HG03159 (cell line): Measurements from ENCODE around the gene HS1BP3.

Experiments
- ATAC-seq: cut with Tn5 transposase; IDR thresholded peaks from one replicate; pipeline ENCODE4 v1.9.1; 2021; ENCODE audit warnings: mild to moderate bottlenecking, moderate library complexity; ENCODE audit not compliant: unreplicated experiment

HS1BP3 gene

GRCh38 chr2:20620271-20620681 is 30.6 kb downstream of the HS1BP3 start:
- ATAC-seq: no peak

- no peak for ATAC-seq
Observed at GRCh38 chr2:20619624-20620024, 31.3 kb downstream of the HS1BP3 start.

GRCh38 chr2:20618886-20619521 is 31.9 kb downstream of the HS1BP3 start:
- no peak for ATAC-seq

- no peak for ATAC-seq
Observed at GRCh38 chr2:20618468-20618885, 32.4 kb downstream of the HS1BP3 start.

- ATAC-seq: no peak
Observed at GRCh38 chr2:20617892-20618467, 32.9 kb downstream of the HS1BP3 start.

- ATAC-seq: no peak
Observed at GRCh38 chr2:20617081-20617575, 33.8 kb downstream of the HS1BP3 start.

GRCh38 chr2:20616341-20616871 is 34.5 kb downstream of the HS1BP3 start:
- ATAC-seq: no peak

- no peak for ATAC-seq
Observed at GRCh38 chr2:20615466-20616241, 35.2 kb downstream of the HS1BP3 start.

- ATAC-seq: no peak
Observed at GRCh38 chr2:20615068-20615465, 35.8 kb downstream of the HS1BP3 start.

GRCh38 chr2:20614201-20615067 is 36.5 kb downstream of the HS1BP3 start:
- no peak for ATAC-seq

GRCh38 chr2:20612925-20613916 is 37.7 kb downstream of the HS1BP3 start:
- ATAC-seq: no peak

- ATAC-seq: no peak
Observed at GRCh38 chr2:20611844-20612356, 39.0 kb downstream of the HS1BP3 start.

GRCh38 chr2:20611077-20611843 is 39.6 kb downstream of the HS1BP3 start:
- no peak for ATAC-seq

- ATAC-seq: no peak
Observed at GRCh38 chr2:20609995-20610357, 40.9 kb downstream of the HS1BP3 start.

GRCh38 chr2:20609349-20609994 is 41.4 kb downstream of the HS1BP3 start:
- ATAC-seq: no peak

- ATAC-seq: no peak
Observed at GRCh38 chr2:20608666-20609348, 42.1 kb downstream of the HS1BP3 start.

GRCh38 chr2:20607446-20607845 is 43.5 kb downstream of the HS1BP3 start:
- no peak for ATAC-seq

GRCh38 chr2:20606198-20606597 is 44.7 kb downstream of the HS1BP3 start:
- ATAC-seq: no peak
